HFFc6 (cell line): ENCODE measurements around the gene C4orf50. TPM values are rescaled to one million over a fixed set of nuclear protein-coding genes. Genes with fewer than 3 reads are reported as not detected.

Experiments used
- DNase-seq: peaks from one replicate; pipeline ENCODE4 v3.0.0-alpha.2; 2018
- H3K27ac Mint-ChIP-seq: 2 replicates; pipeline ENCODE4 v1.8.0; 2020; ENCODE audit warnings: mild to moderate bottlenecking, mixed read lengths
- H3K27me3 Mint-ChIP-seq: 2 replicates; pipeline ENCODE4 v1.8.0; 2021; ENCODE audit warnings: mild to moderate bottlenecking, moderate library complexity, mixed read lengths; ENCODE audit not compliant: insufficient read depth
- H3K36me3 Mint-ChIP-seq: 2 replicates; pipeline ENCODE4 v1.8.0; 2021; ENCODE audit warnings: low read depth, mixed read lengths
- H3K4me1 Mint-ChIP-seq: 2 replicates; pipeline ENCODE4 v1.8.0; 2020; ENCODE audit warnings: low read depth, mixed read lengths
- H3K4me3 Mint-ChIP-seq: 2 replicates; pipeline ENCODE4 v1.8.0; 2020; ENCODE audit warnings: mild to moderate bottlenecking, moderate library complexity, mixed read lengths
- H3K9me3 Mint-ChIP-seq: 2 replicates; pipeline ENCODE4 v1.8.0; 2020; ENCODE audit warnings: mild to moderate bottlenecking, mixed read lengths
- CTCF ChIP-seq: fragments of 200-600 bp; sonication (generic); IDR thresholded peaks from 2 replicates; pipeline ENCODE4 v1.5.0; 2021; ENCODE audit warnings: antibody characterized with exemption, mild to moderate bottlenecking
- total RNA-seq, 6 experiments: library from RNA; stranded (reverse); fragmentation: NEBNext Ultra II Directional; extraction: Animal tissue kit (Norgen Biotek cat#: 25700); gene quantifications; 2 replicates in 1 of 6; 3 replicates in 5 of 6; pipeline ENCODE4 v1.2.3, GENCODE V29; 2021

Gene C4orf50
- total RNA-seq, 6 experiments from 2014 or later, result not detected

GRCh38 chr4:5992828-5993321 is 25.4 kb downstream of the C4orf50 start:
- Mint-ChIP-seq H3K4me1 (no peaks in the 10 kb centered on the region), H3K36me3 (no peaks in the 10 kb centered on the region), H3K27me3 (peaks cover 4% of the 10 kb centered on the region), H3K27ac (no peak overlapping the region), H3K9me3 (peaks cover 15% of the 10 kb centered on the region; the same call in 1 of the 2 replicates), H3K4me3 (no peak overlapping the region)
- DNase-seq, result no peak
- no peak for TF ChIP-seq CTCF

GRCh38 chr4:5992171-5992827 is 25.9 kb downstream of the C4orf50 start:
- Mint-ChIP-seq H3K9me3 (peaks cover 19% of the 10 kb centered on the region; the same call in 1 of the 2 replicates), H3K27me3 (peaks cover 4% of the 10 kb centered on the region)
- no peak for TF ChIP-seq CTCF

GRCh38 chr4:5991405-5991804 is 26.8 kb downstream of the C4orf50 start:
- Mint-ChIP-seq H3K4me1 (no peaks in the 10 kb centered on the region), H3K4me3 (no peak overlapping the region), H3K27ac (no peak overlapping the region), H3K9me3 (peaks cover 20% of the 10 kb centered on the region), H3K27me3 (peaks cover 4% of the 10 kb centered on the region), H3K36me3 (no peaks in the 10 kb centered on the region)
- DNase-seq, result no peak
- TF ChIP-seq CTCF, result no peak

More at GRCh38 chr4:5992171-5992827, 25.9 kb downstream of the C4orf50 start:
- Mint-ChIP-seq H3K27ac (no peak overlapping the region), H3K36me3 (no peaks in the 10 kb centered on the region), H3K4me1 (no peaks in the 10 kb centered on the region), H3K4me3 (no peak overlapping the region)
- DNase-seq, result no peak

GRCh38 chr4:5990446-5991160 is 27.6 kb downstream of the C4orf50 start:
- Mint-ChIP-seq H3K27me3 (peaks cover 4% of the 10 kb centered on the region), H3K36me3 (no peaks in the 10 kb centered on the region), H3K4me1 (no peaks in the 10 kb centered on the region), H3K27ac (no peak overlapping the region), H3K9me3 (peaks cover 20% of the 10 kb centered on the region), H3K4me3 (no peak overlapping the region)
- TF ChIP-seq CTCF, result no peak
- DNase-seq, result no peak

- Mint-ChIP-seq H3K27ac (no peak overlapping the region), H3K4me3 (no peak overlapping the region), H3K27me3 (peaks cover 4% of the 10 kb centered on the region), H3K9me3 (peaks cover 26% of the 10 kb centered on the region), H3K4me1 (no peaks in the 10 kb centered on the region), H3K36me3 (no peaks in the 10 kb centered on the region; the same call in 1 of the 2 replicates)
- no peak for TF ChIP-seq CTCF
- no peak for DNase-seq
These were observed 28.7 kb downstream of the C4orf50 start for GRCh38 chr4:5989236-5990225.
